HEK293 (cell line): ENCODE measurements around the gene ARV1.

ENCODE experiments used
- CTCF ChIA-PET: fragments of 350-600 bp; formaldehyde crosslinking; extraction: SDS; loops from one replicate; lab custom pipeline; 2021; ENCODE audit warnings: antibody characterized with exemption; lab: Yijun Ruan, JAX
- POLR2A ChIA-PET: fragments of 300-600 bp; formaldehyde crosslinking; extraction: SDS; loops from one replicate; lab custom pipeline; 2020; ENCODE audit warnings: antibody characterized with exemption, inconsistent platforms; lab: Yijun Ruan, JAX
- H3K27ac ChIP-seq: fragments of 200-500 bp; sonication (Bioruptor generic); 2 replicates; pipeline ENCODE4 v1.5.1; 2014; ENCODE audit warnings: low read depth, low read length, control low read depth, inconsistent platforms; ENCODE audit errors: extremely low read depth
- H3K36me3 ChIP-seq, 2 experiments: fragments of 200-500 bp in 1 of 2; sonication (Bioruptor generic) in 1 of 2; 1 replicate in 1 of 2; 2 replicates in 1 of 2; pipeline ENCODE4 v1.5.1; 2014 to 2017; ENCODE audit warnings: inconsistent platforms in 2 of 2, low read length in 2 of 2; ENCODE audit not compliant: control insufficient read depth in 2 of 2, insufficient read depth in 1 of 2
- H3K4me1 ChIP-seq: fragments of 200-500 bp; sonication (Bioruptor generic); 2 replicates; pipeline ENCODE4 v1.5.1; 2014; ENCODE audit warnings: mild to moderate bottlenecking, low read length, inconsistent platforms; ENCODE audit not compliant: control insufficient read depth, insufficient read depth
- H3K4me3 ChIP-seq: 2 replicates; pipeline ENCODE4 v1.5.1; 2011; ENCODE audit warnings: low read depth, mild to moderate bottlenecking, control low read depth, low read length, moderate library complexity
- H3K9me3 ChIP-seq: fragments of 200-500 bp; sonication (Bioruptor generic); 2 replicates; pipeline ENCODE4 v1.5.1; 2014; ENCODE audit warnings: low read depth, low read length, inconsistent platforms; ENCODE audit not compliant: control insufficient read depth, insufficient read depth
- FEZF1 ChIP-seq: fragments of 450-650 bp; formaldehyde crosslinking; IDR thresholded peaks from 2 replicates; pipeline ENCODE4 v1.5.1; 2016; ENCODE audit warnings: missing biosample characterization, missing genetic modification characterization
- GLI4 ChIP-seq: fragments of 450-650 bp; formaldehyde crosslinking; IDR thresholded peaks from 2 replicates; pipeline ENCODE4 v1.5.1; 2016; ENCODE audit warnings: missing biosample characterization, missing genetic modification characterization
- KLF10 ChIP-seq: fragments of 450-650 bp; IDR thresholded peaks from 2 replicates; pipeline ENCODE4 v1.5.1; 2018; ENCODE audit warnings: missing biosample characterization, mild to moderate bottlenecking, missing genetic modification characterization
- SP3 ChIP-seq: fragments of 450-650 bp; formaldehyde crosslinking; IDR thresholded peaks from 2 replicates; pipeline ENCODE4 v1.5.1; 2016; ENCODE audit warnings: missing biosample characterization, missing genetic modification characterization
- YY1 ChIP-seq: fragments of 450-650 bp; formaldehyde crosslinking; IDR thresholded peaks from 2 replicates; pipeline ENCODE4 v1.5.1; 2018; ENCODE audit warnings: missing biosample characterization, missing genetic modification characterization
- ZNF146 ChIP-seq: fragments of 450-650 bp; formaldehyde crosslinking; IDR thresholded peaks from 2 replicates; pipeline ENCODE4 v1.5.1; 2016; ENCODE audit warnings: missing biosample characterization, missing genetic modification characterization
- ZNF221 ChIP-seq: fragments of 450-650 bp; formaldehyde crosslinking; IDR thresholded peaks from 2 replicates; pipeline ENCODE4 v1.5.1; 2017; ENCODE audit warnings: missing biosample characterization, missing genetic modification characterization, borderline replicate concordance
- ZNF600 ChIP-seq: fragments of 450-650 bp; formaldehyde crosslinking; IDR thresholded peaks from 2 replicates; pipeline ENCODE4 v1.5.1; 2016; ENCODE audit warnings: missing biosample characterization, missing genetic modification characterization
- TF ChIP-seq, protein P1 (sequence below): fragments of 450-650 bp; formaldehyde crosslinking; IDR thresholded peaks from 2 replicates; pipeline ENCODE4 v1.5.1; 2017; ENCODE audit warnings: missing biosample characterization, missing genetic modification characterization
- TF ChIP-seq, protein P2 (sequence below): fragments of 450-650 bp; formaldehyde crosslinking; IDR thresholded peaks from 2 replicates; pipeline ENCODE4 v1.5.1; 2016; ENCODE audit warnings: missing biosample characterization, missing genetic modification characterization, low read depth
- TF ChIP-seq, protein P3 (sequence below): fragments of 450-650 bp; formaldehyde crosslinking; IDR thresholded peaks from 2 replicates; pipeline ENCODE4 v1.5.1; 2016; ENCODE audit warnings: missing biosample characterization, missing genetic modification characterization
- TF ChIP-seq, protein P4 (sequence below): fragments of 450-650 bp; formaldehyde crosslinking; IDR thresholded peaks from 2 replicates; pipeline ENCODE4; 2016; ENCODE audit warnings: missing biosample characterization, missing genetic modification characterization
- TF ChIP-seq, protein P5 (sequence below): fragments of 450-650 bp; formaldehyde crosslinking; IDR thresholded peaks from 2 replicates; pipeline ENCODE4 v1.5.1; 2016; ENCODE audit warnings: missing biosample characterization, missing genetic modification characterization
- TF ChIP-seq, protein P6 (sequence below): fragments of 450-650 bp; formaldehyde crosslinking; IDR thresholded peaks from 2 replicates; pipeline ENCODE4 v1.5.1; 2016; ENCODE audit warnings: missing biosample characterization, missing genetic modification characterization
- TF ChIP-seq, protein P7 (sequence below): fragments of 450-650 bp; formaldehyde crosslinking; IDR thresholded peaks from 2 replicates; pipeline ENCODE4 v1.5.1; 2017; ENCODE audit warnings: missing biosample characterization, missing genetic modification characterization

ARV1 gene

DNA sequence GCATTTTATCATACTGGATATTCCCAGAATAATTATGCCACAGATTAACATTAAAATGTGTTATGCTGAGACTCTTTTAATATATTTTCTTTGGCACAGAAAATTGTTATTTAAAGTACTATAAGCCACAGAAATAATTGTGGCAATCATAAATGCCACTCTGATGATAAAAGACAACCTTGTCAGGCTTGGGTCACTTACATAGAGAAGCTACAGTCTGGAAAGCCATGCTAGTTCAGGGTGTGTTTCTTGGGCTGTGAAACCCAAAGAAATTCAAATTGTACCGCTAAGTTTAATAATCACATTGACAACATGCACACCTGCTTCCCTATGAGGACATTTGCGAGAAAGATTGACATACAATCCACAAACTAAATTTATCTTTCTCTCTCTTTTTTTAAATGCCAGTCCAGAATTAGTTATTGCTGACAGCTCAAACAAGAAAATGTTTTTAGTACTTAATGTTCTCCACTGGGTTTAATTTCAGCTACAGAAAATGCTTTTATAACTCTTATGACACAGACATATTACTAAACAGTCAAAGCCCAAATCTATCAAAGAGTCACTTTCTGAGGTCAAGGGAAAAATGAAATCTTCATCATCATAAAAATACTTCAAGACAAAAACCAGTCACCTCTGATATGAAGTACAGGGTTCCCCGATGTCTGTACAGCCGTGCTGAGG lies 38.9 kb upstream of the ARV1 start:
- ChIA-PET POLR2A (interaction anchor here (0.6 kb wide), 1 partner anchor 62 kb away, joined by 3 read pairs; no protein-coding TSS in a partner anchor), CTCF (interaction anchor here (1.1 to 1.2 kb wide), 2 partner anchors 22 to 23 kb away, joined by 4 to 5 read pairs; no protein-coding TSS in a partner anchor)
- H3K4me1 ChIP-seq = peaks cover 21% of the 10 kb centered on the region
- no peaks in the 10 kb centered on the region for H3K9me3 ChIP-seq
- no peak overlapping the region for H3K4me3 ChIP-seq
- no peak overlapping the region for H3K27ac ChIP-seq
- TF ChIP-seq FEZF1 (tag by site-specific recombination) (peak; percentile 51; the same call in 1 of the 2 replicates), ZNF146 (tag by site-specific recombination) (no peak)
- TF ChIP-seq, protein P1, sequence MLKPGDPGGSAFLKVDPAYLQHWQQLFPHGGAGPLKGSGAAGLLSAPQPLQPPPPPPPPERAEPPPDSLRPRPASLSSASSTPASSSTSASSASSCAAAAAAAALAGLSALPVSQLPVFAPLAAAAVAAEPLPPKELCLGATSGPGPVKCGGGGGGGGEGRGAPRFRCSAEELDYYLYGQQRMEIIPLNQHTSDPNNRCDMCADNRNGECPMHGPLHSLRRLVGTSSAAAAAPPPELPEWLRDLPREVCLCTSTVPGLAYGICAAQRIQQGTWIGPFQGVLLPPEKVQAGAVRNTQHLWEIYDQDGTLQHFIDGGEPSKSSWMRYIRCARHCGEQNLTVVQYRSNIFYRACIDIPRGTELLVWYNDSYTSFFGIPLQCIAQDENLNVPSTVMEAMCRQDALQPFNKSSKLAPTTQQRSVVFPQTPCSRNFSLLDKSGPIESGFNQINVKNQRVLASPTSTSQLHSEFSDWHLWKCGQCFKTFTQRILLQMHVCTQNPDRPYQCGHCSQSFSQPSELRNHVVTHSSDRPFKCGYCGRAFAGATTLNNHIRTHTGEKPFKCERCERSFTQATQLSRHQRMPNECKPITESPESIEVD (tag by site-specific recombination) = peak; percentile 52
- TF ChIP-seq, all 188 proteins: peak for 2
- peaks cover 3 to 10% of the 10 kb centered on the region in 2 experiments; a peak in 1 of 3 replicates for H3K36me3 ChIP-seq

DNA sequence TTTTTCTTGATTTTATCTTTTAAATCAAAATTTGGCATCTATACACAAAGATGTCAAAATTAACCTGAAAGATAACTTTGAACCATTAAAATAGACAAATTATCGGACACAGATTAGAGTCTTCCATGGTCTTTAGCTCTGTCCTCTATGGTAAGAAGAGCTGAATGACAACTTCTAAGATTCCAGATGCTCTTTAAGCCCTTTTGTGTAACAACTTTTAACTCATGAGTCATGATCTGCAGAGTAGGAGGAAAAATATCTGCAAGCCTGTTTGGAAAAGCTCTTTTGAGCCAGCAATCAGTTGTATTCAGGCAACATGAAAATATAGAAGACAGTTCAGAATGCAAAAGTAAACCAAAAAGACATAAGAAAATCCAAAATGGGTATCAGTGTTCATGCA lies 38.0 kb upstream of the ARV1 start:
- TF ChIP-seq, protein P2, sequence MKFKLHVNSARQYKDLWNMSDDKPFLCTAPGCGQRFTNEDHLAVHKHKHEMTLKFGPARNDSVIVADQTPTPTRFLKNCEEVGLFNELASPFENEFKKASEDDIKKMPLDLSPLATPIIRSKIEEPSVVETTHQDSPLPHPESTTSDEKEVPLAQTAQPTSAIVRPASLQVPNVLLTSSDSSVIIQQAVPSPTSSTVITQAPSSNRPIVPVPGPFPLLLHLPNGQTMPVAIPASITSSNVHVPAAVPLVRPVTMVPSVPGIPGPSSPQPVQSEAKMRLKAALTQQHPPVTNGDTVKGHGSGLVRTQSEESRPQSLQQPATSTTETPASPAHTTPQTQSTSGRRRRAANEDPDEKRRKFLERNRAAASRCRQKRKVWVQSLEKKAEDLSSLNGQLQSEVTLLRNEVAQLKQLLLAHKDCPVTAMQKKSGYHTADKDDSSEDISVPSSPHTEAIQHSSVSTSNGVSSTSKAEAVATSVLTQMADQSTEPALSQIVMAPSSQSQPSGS (tag by site-specific recombination) = no peak
- TF ChIP-seq YY1 = 0 out of 2 replicates have a peak, but pooled peaks have one; percentile 13
- CTCF ChIA-PET = interaction anchor here (1.1 kb wide), 1 partner anchor 24 kb away, joined by 5 read pairs; no protein-coding TSS in a partner anchor
- Histone ChIP-seq H3K27ac (no peak overlapping the region), H3K4me3 (no peak overlapping the region), H3K36me3 (peaks cover 0 to 14% of the 10 kb centered on the region in 2 experiments; a peak in 1 of 3 replicates), H3K9me3 (no peaks in the 10 kb centered on the region), H3K4me1 (peaks cover 21% of the 10 kb centered on the region)
- POLR2A ChIA-PET = no interaction called here

DNA sequence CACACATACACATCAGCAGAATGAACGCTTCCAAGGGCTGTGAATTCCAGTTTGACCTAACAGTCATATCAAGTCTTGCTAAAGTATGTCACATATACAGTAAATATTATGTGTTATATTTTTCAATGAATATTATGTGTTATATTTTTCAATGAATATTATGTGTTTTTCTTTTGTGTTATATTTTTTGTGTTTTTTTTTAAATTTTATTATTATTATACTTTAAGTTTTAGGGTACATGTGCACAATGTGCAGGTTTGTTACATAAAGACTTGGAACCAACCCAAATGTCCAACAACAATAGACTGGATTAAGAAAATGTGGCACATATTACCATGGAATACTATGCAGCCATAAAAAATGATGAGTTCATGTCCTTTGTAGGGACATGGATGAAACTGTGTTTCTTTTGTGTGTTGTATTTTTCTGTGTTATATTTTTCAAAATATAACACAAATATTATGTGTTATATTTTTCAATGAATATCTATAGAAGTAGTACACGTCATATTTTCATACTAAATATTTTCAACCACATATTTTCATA lies 35.8 kb upstream of the ARV1 start:
- CTCF ChIA-PET = interaction anchor here (0.9 to 1.3 kb wide), 2 partner anchors 8 to 11 kb away, joined by 3 read pairs; no protein-coding TSS in a partner anchor
- TF ChIP-seq, protein P3, sequence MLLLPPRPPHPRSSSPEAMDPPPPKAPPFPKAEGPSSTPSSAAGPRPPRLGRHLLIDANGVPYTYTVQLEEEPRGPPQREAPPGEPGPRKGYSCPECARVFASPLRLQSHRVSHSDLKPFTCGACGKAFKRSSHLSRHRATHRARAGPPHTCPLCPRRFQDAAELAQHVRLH (tag by site-specific recombination) = peak; percentile 94
- TF ChIP-seq, protein P4, sequence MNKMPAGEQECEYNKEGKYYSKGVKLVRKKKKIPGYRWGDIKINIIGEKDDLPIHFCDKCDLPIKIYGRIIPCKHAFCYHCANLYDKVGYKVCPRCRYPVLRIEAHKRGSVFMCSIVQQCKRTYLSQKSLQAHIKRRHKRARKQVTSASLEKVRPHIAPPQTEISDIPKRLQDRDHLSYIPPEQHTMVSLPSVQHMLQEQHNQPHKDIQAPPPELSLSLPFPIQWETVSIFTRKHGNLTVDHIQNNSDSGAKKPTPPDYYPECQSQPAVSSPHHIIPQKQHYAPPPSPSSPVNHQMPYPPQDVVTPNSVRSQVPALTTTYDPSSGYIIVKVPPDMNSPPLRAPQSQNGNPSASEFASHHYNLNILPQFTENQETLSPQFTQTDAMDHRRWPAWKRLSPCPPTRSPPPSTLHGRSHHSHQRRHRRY = no peak
- peak; percentile 98 for TF ChIP-seq ZNF146 (tag by site-specific recombination)
- H3K4me1 ChIP-seq = peaks cover 21% of the 10 kb centered on the region
- H3K9me3 ChIP-seq = no peaks in the 10 kb centered on the region
- H3K36me3 ChIP-seq = peaks cover 0 to 13% of the 10 kb centered on the region in 2 experiments; a peak in 1 of 3 replicates
- POLR2A ChIA-PET = no interaction called here
- no peak overlapping the region for H3K27ac ChIP-seq
- no peak overlapping the region for H3K4me3 ChIP-seq

DNA sequence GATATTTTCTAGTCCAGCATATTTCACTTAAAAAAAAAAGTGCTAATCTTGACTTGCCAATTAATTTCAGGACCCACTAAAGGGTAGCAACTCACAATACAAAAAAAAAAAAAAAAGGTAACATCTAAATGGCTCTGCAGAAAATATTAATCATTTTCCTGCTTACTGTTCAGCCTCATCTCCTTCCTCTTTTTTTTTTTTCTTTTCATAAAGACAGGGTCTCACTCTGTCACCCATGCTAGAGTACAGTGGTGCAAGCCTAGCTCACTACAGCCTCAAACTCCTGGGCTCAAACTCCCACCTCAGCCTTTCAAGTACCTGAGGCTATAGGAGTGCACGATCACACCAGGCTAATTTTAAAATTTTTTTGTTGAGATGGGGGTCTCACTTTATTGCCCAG lies 30.6 kb upstream of the ARV1 start:
- Histone ChIP-seq H3K9me3 (no peaks in the 10 kb centered on the region), H3K27ac (no peak overlapping the region), H3K4me1 (peaks cover 10% of the 10 kb centered on the region), H3K4me3 (no peak overlapping the region), H3K36me3 (peaks cover 7 to 11% of the 10 kb centered on the region in 2 experiments; a peak in 2 of 3 replicates)
- POLR2A ChIA-PET = interaction anchor here (1.3 kb wide), 1 partner anchor 19 kb away, joined by 4 read pairs; no protein-coding TSS in a partner anchor
- CTCF ChIA-PET = interaction anchor here (0.6 kb wide), 1 partner anchor 82 kb away, joined by 3 read pairs; no protein-coding TSS in a partner anchor
- TF ChIP-seq ZNF600 (tag by site-specific recombination) (no peak), ZNF221 (tag by site-specific recombination) (no peak), SP3 (tag by site-specific recombination) (no peak), GLI4 (tag by site-specific recombination) (no peak), KLF10 (no peak)
- TF ChIP-seq, protein P5, sequence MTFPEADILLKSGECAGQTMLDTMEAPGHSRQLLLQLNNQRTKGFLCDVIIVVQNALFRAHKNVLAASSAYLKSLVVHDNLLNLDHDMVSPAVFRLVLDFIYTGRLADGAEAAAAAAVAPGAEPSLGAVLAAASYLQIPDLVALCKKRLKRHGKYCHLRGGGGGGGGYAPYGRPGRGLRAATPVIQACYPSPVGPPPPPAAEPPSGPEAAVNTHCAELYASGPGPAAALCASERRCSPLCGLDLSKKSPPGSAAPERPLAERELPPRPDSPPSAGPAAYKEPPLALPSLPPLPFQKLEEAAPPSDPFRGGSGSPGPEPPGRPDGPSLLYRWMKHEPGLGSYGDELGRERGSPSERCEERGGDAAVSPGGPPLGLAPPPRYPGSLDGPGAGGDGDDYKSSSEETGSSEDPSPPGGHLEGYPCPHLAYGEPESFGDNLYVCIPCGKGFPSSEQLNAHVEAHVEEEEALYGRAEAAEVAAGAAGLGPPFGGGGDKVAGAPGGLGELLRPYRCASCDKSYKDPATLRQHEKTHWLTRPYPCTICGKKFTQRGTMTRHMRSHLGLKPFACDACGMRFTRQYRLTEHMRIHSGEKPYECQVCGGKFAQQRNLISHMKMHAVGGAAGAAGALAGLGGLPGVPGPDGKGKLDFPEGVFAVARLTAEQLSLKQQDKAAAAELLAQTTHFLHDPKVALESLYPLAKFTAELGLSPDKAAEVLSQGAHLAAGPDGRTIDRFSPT = no peak
- TF ChIP-seq, protein P6, sequence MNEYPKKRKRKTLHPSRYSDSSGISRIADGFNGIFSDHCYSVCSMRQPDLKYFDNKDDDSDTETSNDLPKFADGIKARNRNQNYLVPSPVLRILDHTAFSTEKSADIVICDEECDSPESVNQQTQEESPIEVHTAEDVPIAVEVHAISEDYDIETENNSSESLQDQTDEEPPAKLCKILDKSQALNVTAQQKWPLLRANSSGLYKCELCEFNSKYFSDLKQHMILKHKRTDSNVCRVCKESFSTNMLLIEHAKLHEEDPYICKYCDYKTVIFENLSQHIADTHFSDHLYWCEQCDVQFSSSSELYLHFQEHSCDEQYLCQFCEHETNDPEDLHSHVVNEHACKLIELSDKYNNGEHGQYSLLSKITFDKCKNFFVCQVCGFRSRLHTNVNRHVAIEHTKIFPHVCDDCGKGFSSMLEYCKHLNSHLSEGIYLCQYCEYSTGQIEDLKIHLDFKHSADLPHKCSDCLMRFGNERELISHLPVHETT = no peak
- TF ChIP-seq, protein P7, sequence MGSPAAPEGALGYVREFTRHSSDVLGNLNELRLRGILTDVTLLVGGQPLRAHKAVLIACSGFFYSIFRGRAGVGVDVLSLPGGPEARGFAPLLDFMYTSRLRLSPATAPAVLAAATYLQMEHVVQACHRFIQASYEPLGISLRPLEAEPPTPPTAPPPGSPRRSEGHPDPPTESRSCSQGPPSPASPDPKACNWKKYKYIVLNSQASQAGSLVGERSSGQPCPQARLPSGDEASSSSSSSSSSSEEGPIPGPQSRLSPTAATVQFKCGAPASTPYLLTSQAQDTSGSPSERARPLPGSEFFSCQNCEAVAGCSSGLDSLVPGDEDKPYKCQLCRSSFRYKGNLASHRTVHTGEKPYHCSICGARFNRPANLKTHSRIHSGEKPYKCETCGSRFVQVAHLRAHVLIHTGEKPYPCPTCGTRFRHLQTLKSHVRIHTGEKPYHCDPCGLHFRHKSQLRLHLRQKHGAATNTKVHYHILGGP (tag by site-specific recombination) = no peak
